GM23248 (cell line): Measurements from ENCODE around the gene STAC. TPM values are rescaled to one million over a fixed set of nuclear protein-coding genes. Genes with fewer than 3 reads are reported as not detected.
"Not testable (repeated sequence)": the region's sequence is repeated elsewhere in the genome, so short reads cannot be mapped to it uniquely, and the experiment has no call there.

ENCODE experiments used
- DNase-seq: peaks from one replicate; pipeline ENCODE4 v3.0.0-alpha.2; 2015
- H2AFZ ChIP-seq: fragments of 200-600 bp; sonication (generic); 2 replicates; pipeline ENCODE4 v1.6.1; 2016; ENCODE audit warnings: antibody characterized with exemption
- H3F3A ChIP-seq: fragments of 200-600 bp; sonication (generic); 2 replicates; pipeline ENCODE4 v1.6.1; 2016; ENCODE audit warnings: mild to moderate bottlenecking, antibody characterized with exemption, mixed run types; ENCODE audit not compliant: insufficient read depth
- H3K27ac ChIP-seq: fragments of 200-600 bp; sonication (generic); 2 replicates; pipeline ENCODE4 v1.5.1; 2016; ENCODE audit warnings: mild to moderate bottlenecking
- H3K27me3 ChIP-seq: fragments of 200-600 bp; sonication (generic); replicated peaks from 2 replicates; pipeline ENCODE4 v1.6.1; 2016; ENCODE audit warnings: mild to moderate bottlenecking; ENCODE audit not compliant: insufficient read depth
- H3K36me3 ChIP-seq: fragments of 200-600 bp; sonication (generic); 2 replicates; pipeline ENCODE4 v1.6.1; 2016; ENCODE audit warnings: low read depth, mild to moderate bottlenecking
- H3K4me1 ChIP-seq: fragments of 200-600 bp; sonication (generic); 2 replicates; pipeline ENCODE4 v1.6.1; 2016; ENCODE audit warnings: mild to moderate bottlenecking; ENCODE audit not compliant: insufficient read depth
- H3K4me2 ChIP-seq: fragments of 200-600 bp; sonication (generic); one replicate; pipeline ENCODE4 v1.6.1; 2016; ENCODE audit warnings: mild to moderate bottlenecking; ENCODE audit not compliant: unreplicated experiment
- H3K4me3 ChIP-seq: fragments of 200-600 bp; sonication (generic); 2 replicates; pipeline ENCODE4 v1.5.1; 2016; ENCODE audit warnings: mild to moderate bottlenecking
- H3K79me2 ChIP-seq: fragments of 200-600 bp; sonication (generic); 2 replicates; pipeline ENCODE4 v1.6.1; 2016; ENCODE audit warnings: mild to moderate bottlenecking; ENCODE audit not compliant: insufficient read depth
- H3K9ac ChIP-seq: fragments of 200-600 bp; sonication (generic); 2 replicates; pipeline ENCODE4 v1.6.1; 2016; ENCODE audit warnings: mild to moderate bottlenecking
- H3K9me2 ChIP-seq: fragments of 200-600 bp; sonication (generic); 2 replicates; pipeline ENCODE4 v1.6.1; 2016; ENCODE audit warnings: mixed run types, mild to moderate bottlenecking, moderate library complexity; ENCODE audit not compliant: insufficient read depth
- H3K9me3 ChIP-seq: fragments of 200-600 bp; sonication (generic); one replicate; pipeline ENCODE4 v1.6.1; 2017; ENCODE audit warnings: low read depth
- H4K20me1 ChIP-seq: fragments of 200-600 bp; sonication (generic); 2 replicates; pipeline ENCODE4 v1.6.0; 2016; ENCODE audit not compliant: insufficient read depth
- EZH2 ChIP-seq: fragments of 200-600 bp; sonication (generic); IDR thresholded peaks from 2 replicates; pipeline ENCODE4 v1.6.1; 2018; ENCODE audit warnings: antibody characterized with exemption, mild to moderate bottlenecking; ENCODE audit not compliant: insufficient read depth, poor library complexity, severe bottlenecking
- EZH2phosphoT487 ChIP-seq: fragments of 200-600 bp; sonication (generic); IDR thresholded peaks from 2 replicates; pipeline ENCODE4 v1.6.1; 2018; ENCODE audit warnings: antibody characterized with exemption, moderate library complexity, mild to moderate bottlenecking, low read depth; ENCODE audit not compliant: insufficient read depth
- WGBS, 2 experiments: methylation state at CpG; one replicate each; pipeline ENCODE4 v1.1.6; 2015 to 2017; ENCODE audit warnings: low lambda C conversion rate in 2 of 2, low coverage in 1 of 2; ENCODE audit errors: missing lambda C conversion rate in 2 of 2; 5-methylcytosine and 5-hydroxymethylcytosine counted together
- in situ Hi-C: fragments of 300-500 bp; cut with MboI; formaldehyde crosslinking; loops from 2 replicates; pipeline ENCODE4 v1.15.0; 2020
- polyA plus RNA-seq: library from polyadenylated mRNA; unstranded; fragments of >200 nt; fragmentation: Nextera tagmentation; extraction: Ambion mirVana; gene quantifications from 2 replicates; pipeline ENCODE4 v1.2.1, GENCODE V29; 2016
- total RNA-seq: library from RNA; depleted of rRNA; stranded (reverse); fragments of >200 nt; shearing (Covaris generic); gene quantifications from 2 replicates; pipeline ENCODE4 v1.2.3, GENCODE V29; 2014

The STAC gene
- total and polyA plus RNA-seq, 2 experiments from 2014 or later, result 10.5 to 16.3 TPM

DNA sequence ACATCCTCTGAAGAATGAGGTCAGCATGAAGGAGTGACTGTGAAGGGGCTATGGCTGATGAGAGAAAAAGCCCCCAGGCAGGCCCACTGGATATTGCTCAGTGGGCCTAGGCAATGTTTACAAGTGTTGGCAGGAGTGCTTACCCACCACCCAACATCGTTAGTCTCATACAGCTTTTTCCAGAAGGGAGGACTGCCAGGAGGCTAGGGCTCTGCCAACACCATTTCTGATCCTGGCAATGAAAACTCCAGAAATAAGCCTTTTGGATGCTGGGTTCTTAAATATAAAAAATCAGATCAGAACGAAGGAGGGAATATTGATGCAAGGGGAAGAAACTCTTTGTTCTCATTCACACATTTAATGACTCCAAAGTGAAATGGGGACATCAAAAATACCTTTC lies 194.9 kb downstream of the STAC start:
- Histone ChIP-seq H3F3A (no peaks in the 10 kb centered on the region), H2AFZ (no peak overlapping the region), H3K4me1 (no peaks in the 10 kb centered on the region), H3K4me3 (no peak overlapping the region), H3K9me3 (no peaks in the 10 kb centered on the region), H3K27ac (no peak overlapping the region), H3K9me2 (no peaks in the 10 kb centered on the region), H3K79me2 (no peaks in the 10 kb centered on the region), H3K27me3 (no peaks in the 10 kb centered on the region), H3K36me3 (no peaks in the 10 kb centered on the region), H3K9ac (no peak overlapping the region), H3K4me2 (no peak overlapping the region), H4K20me1 (no peaks in the 10 kb centered on the region)
- WGBS, 2 experiments, result 8 to 10% methylated on average over 2 of the region's 2 CpGs
- DNase-seq, result no peak
- in situ Hi-C loops, result no loop called here
- TF ChIP-seq EZH2 (no peak), EZH2phosphoT487 (no peak)

DNA sequence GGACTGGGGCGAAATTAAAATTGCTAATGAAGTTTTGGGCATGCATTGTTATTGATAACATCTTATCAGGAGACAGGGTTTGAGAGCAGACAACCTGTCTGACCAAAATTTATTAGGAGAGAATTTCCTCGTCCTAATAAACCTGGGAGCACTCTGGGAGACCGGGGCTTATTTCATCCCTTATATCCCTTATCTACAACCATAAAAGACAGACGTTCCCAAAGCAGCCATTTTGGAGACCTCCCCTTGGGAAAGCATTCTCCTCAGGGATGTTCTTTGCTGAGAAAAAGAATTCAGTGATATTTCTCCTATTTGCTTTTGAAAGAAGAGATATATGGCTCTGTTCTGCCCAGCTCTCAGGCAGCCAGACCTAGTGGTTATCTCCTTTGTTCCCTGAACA lies 198.1 kb downstream of the STAC start:
- H3K4me3 ChIP-seq, H3K4me1 ChIP-seq, H3K36me3 ChIP-seq, H3K9ac ChIP-seq, H3K4me2 ChIP-seq, H2AFZ ChIP-seq, H3K9me3 ChIP-seq, H3K27me3 ChIP-seq, in situ Hi-C loops, H3K27ac ChIP-seq, H3F3A ChIP-seq, DNase-seq, H3K9me2 ChIP-seq, H4K20me1 ChIP-seq, H3K79me2 ChIP-seq: not testable (repeated sequence)
- 68 to 73% methylated on average over 4 of the region's 4 CpGs for WGBS, 2 experiments

DNA sequence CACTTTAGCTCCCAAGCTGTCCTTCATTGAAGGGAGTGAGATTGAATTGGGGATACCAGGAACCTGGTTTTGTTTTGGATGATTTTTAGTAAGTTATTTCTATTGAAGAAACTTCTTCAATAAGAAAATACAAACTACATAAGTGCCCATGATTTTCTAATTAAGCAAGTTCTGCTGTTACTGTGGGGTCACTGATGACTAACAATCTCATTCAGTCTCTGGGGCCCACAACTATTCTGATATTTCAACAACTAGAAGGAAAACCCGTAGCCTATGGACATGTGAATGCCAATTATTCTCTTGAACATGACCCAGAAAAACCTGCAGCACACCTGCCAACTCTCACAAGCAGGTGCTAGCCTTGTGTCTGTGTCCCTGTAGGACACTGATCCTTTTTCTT lies 199.4 kb downstream of the STAC start:
- 0% methylated on average over 1 of the region's 1 CpG for WGBS, 2 experiments
- no peak overlapping the region for H3K4me2 ChIP-seq
- H3K4me1 ChIP-seq, result no peaks in the 10 kb centered on the region

DNA sequence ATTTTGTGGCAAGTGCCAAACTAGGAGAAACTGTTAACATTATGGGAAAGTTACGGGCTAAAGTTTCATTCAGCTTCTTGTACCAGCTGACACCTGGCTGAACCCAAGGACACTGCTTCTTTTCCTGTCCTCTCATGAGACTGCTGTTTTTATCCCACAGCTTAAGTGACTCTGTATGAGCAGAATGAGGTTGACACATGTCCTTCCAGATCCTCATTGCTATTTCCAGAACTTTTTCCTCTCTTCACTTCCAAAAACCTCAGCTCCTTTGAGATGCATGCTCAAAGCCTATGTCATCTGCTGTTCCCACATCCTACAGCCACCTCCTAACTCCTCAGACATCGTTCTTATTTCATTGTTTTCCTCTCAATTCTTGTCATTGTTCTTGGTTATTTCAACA lies 200.4 kb downstream of the STAC start:
- no peak for DNase-seq
- WGBS, 2 experiments, result 20% methylated on average over 2 of the region's 2 CpGs
- Histone ChIP-seq H3K4me3 (no peak overlapping the region), H3K36me3 (no peaks in the 10 kb centered on the region), H3K9me3 (no peaks in the 10 kb centered on the region), H2AFZ (no peak overlapping the region), H3K27me3 (no peaks in the 10 kb centered on the region), H3F3A (no peaks in the 10 kb centered on the region), H3K79me2 (no peaks in the 10 kb centered on the region), H4K20me1 (no peaks in the 10 kb centered on the region), H3K9me2 (no peaks in the 10 kb centered on the region), H3K9ac (no peak overlapping the region), H3K4me2 (no peak overlapping the region), H3K4me1 (no peaks in the 10 kb centered on the region), H3K27ac (no peak overlapping the region)
- TF ChIP-seq EZH2 (no peak), EZH2phosphoT487 (no peak)
- in situ Hi-C loops, result no loop called here

More for the DNA sequence above, 199.4 kb downstream of the STAC start:
- H3K79me2 ChIP-seq, result no peaks in the 10 kb centered on the region
- no peaks in the 10 kb centered on the region for H4K20me1 ChIP-seq
- no peak overlapping the region for H3K4me3 ChIP-seq
- no peaks in the 10 kb centered on the region for H3K9me3 ChIP-seq
- no peak overlapping the region for H3K27ac ChIP-seq
- H3K27me3 ChIP-seq, result no peaks in the 10 kb centered on the region
- in situ Hi-C loops, result no loop called here
- H2AFZ ChIP-seq, result no peak overlapping the region
- TF ChIP-seq EZH2 (no peak), EZH2phosphoT487 (no peak)
- H3K9me2 ChIP-seq, result no peaks in the 10 kb centered on the region
- no peaks in the 10 kb centered on the region for H3K36me3 ChIP-seq
- DNase-seq, result no peak
- H3K9ac ChIP-seq, result no peak overlapping the region
- H3F3A ChIP-seq, result no peaks in the 10 kb centered on the region

DNA sequence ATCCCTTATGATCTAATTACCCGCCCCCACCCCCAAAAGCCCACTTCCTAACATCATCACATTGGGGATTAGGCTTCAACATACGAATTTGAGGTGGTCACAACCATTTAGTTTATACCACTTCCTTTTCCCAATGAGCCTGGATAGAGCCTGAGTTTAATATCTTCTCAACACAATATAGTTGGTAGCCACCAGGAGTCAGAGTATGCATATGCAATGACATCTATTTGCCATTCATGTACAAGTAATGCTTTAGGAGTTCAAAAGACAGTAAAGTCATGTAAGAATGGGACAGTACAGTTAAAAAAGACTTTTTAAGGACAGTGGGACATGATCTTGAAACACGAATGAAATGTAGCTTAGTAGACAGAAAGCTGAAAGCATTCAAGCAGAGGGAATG lies 211.7 kb downstream of the STAC start:
- Histone ChIP-seq H3K27me3 (no peaks in the 10 kb centered on the region), H3K4me3 (no peak overlapping the region), H4K20me1 (no peaks in the 10 kb centered on the region), H3K9me3 (no peaks in the 10 kb centered on the region), H3K9ac (no peak overlapping the region), H3F3A (no peaks in the 10 kb centered on the region), H2AFZ (no peak overlapping the region), H3K36me3 (no peaks in the 10 kb centered on the region), H3K9me2 (no peaks in the 10 kb centered on the region), H3K4me1 (no peaks in the 10 kb centered on the region), H3K79me2 (no peaks in the 10 kb centered on the region), H3K4me2 (no peak overlapping the region), H3K27ac (no peak overlapping the region)
- TF ChIP-seq EZH2phosphoT487 (no peak), EZH2 (no peak)
- in situ Hi-C loops, result no loop called here
- 48 to 50% methylated on average over 3 of the region's 3 CpGs for WGBS, 2 experiments
- peak; percentile 48 for DNase-seq
